Upper lobe of right lung (tissue), 1 donor: ENCODE data around the gene CHST3. TPM values are rescaled to one million over a fixed set of nuclear protein-coding genes. Genes with fewer than 3 reads are reported as not detected.

Experiments used
- ATAC-seq: fragments of 200-7000 bp; cut with Tn5 transposase; one replicate; pipeline ENCODE4 v1.9.1; 2020; ENCODE audit warnings: mild to moderate bottlenecking, moderate library complexity
- DNase-seq: peaks from one replicate; pipeline ENCODE4 v3.0.0-alpha.2; 2020
- H3K27ac ChIP-seq: fragments of 200-600 bp; one replicate; pipeline ENCODE4 v1.8.0; 2022
- H3K27me3 ChIP-seq: fragments of 200-600 bp; one replicate; pipeline ENCODE4 v1.8.0; 2022; ENCODE audit warnings: mild to moderate bottlenecking
- H3K36me3 ChIP-seq: fragments of 200-600 bp; one replicate; pipeline ENCODE4 v1.8.0; 2022
- H3K4me1 ChIP-seq: fragments of 200-600 bp; one replicate; pipeline ENCODE4 v1.8.0; 2022
- H3K4me3 ChIP-seq: fragments of 200-600 bp; one replicate; pipeline ENCODE4 v1.8.0; 2022; ENCODE audit warnings: mild to moderate bottlenecking
- H3K9me3 ChIP-seq: fragments of 200-600 bp; one replicate; pipeline ENCODE4 v1.8.0; 2022
- intact Hi-C: fragments of 100-400 bp; cut with DNase I; formaldehyde crosslinking; loops from one replicate; pipeline ENCODE4 v1.11.0; 2022
- total RNA-seq: library from RNA; stranded (reverse); fragmentation: NEBNext Ultra II Directional; extraction: Animal tissue kit (Norgen Biotek cat#: 25700); gene quantifications from one replicate; pipeline ENCODE4 v1.2.1, GENCODE V29; 2021
- TF ChIP-seq, protein P1 (sequence below): fragments of 200-600 bp; IDR thresholded peaks from one replicate; pipeline ENCODE4 v1.8.0; 2022; ENCODE audit warnings: antibody characterized with exemption
- donor health status: DM: no; HTN: yes; CAD: no; lungs with severe emphysema.

CHST3 gene
- total RNA-seq, 1 donor from 2014 or later = 15.6 TPM

DNA sequence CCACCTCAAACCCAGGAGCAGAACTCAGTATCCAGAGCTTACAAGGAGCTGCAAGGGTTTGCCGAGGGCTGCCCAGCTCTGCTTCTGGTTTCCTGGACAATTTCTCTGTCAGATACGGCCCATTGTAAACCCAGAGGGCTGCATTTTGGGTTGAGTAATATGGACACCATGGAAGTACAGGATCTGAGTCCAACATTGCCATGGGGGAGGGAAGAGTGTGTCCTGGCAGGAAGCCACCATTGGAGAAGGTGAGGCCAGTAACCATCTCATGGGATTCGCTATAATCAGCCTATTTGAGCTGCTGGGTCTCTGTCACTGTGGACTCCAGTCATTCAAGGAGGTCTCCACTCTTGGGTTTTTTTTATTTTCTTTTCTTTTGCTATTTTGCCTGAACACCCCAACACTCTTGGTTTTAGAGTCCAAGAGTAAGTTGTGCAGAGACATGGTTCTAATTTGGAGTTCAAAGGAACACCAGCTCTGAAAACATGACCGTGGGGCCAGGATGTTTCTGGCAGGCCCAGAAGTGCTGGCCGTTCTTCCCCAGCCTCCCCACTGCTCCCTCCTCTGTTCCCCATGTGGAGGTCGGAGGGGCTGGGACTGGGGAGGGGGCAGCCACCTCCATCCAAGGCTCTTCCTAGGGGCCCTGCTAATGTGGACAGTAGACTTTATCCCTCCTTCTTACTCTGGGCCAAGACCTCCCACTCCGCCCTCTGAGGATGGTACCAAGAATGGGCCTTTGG is 46.2 kb downstream of the CHST3 start:
- TF ChIP-seq, protein P1, sequence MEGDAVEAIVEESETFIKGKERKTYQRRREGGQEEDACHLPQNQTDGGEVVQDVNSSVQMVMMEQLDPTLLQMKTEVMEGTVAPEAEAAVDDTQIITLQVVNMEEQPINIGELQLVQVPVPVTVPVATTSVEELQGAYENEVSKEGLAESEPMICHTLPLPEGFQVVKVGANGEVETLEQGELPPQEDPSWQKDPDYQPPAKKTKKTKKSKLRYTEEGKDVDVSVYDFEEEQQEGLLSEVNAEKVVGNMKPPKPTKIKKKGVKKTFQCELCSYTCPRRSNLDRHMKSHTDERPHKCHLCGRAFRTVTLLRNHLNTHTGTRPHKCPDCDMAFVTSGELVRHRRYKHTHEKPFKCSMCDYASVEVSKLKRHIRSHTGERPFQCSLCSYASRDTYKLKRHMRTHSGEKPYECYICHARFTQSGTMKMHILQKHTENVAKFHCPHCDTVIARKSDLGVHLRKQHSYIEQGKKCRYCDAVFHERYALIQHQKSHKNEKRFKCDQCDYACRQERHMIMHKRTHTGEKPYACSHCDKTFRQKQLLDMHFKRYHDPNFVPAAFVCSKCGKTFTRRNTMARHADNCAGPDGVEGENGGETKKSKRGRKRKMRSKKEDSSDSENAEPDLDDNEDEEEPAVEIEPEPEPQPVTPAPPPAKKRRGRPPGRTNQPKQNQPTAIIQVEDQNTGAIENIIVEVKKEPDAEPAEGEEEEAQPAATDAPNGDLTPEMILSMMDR = no peak
- intact Hi-C loops = no loop called here
- no peak for ATAC-seq
- Histone ChIP-seq H3K27me3 (no peaks in the 10 kb centered on the region), H3K36me3 (no peaks in the 10 kb centered on the region), H3K27ac (peak overlapping the region; percentile 88), H3K9me3 (no peaks in the 10 kb centered on the region), H3K4me3 (no peak overlapping the region), H3K4me1 (peaks cover 22% of the 10 kb centered on the region)
- no peak for DNase-seq

DNA sequence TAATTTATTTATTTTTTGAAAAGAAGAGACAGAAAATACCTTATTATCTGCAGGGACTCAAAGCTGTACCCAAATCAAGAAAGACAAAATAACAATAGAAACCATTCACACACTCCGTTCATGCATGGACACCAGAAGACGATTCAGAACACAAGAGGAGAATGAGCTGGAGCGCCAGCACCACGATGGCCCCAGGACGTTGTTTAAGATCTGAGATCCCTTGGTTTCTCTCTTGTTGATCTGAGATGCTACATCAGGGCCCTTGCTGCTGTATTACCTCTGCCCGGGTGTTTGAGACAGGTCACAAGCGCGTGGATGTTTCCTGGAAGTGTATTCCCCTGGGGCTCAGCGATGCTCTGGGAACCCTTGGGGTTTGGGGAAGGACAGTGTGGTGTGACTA is 46.8 kb downstream of the CHST3 start:
- no peaks in the 10 kb centered on the region for H3K36me3 ChIP-seq
- TF ChIP-seq, protein P1 = no peak
- intact Hi-C loops = no loop called here

DNA sequence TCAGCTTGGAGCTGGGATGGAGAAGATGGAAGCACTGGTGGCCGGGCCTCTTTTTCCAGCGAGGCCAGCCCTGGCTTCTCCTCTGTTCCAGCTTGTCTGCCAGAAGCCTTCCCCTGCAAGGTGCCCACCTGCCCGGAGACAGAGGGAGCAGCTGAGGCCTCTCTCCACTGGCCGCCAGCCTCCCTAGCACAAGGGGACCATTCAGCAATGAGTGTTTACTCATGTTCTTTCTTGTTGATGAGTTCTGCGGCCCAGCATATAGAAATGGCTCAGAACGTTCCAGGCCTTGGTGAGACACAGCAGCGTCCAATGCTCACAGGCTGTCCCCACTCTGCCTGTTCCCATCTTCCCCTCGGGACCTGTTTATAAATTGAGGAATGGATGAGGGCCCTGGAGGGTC is 47.3 kb downstream of the CHST3 start:
- Histone ChIP-seq H3K4me3 (no peak overlapping the region), H3K9me3 (no peaks in the 10 kb centered on the region), H3K27ac (no peak overlapping the region), H3K36me3 (no peaks in the 10 kb centered on the region), H3K27me3 (no peaks in the 10 kb centered on the region), H3K4me1 (peaks cover 24% of the 10 kb centered on the region)
- ATAC-seq = no peak
- intact Hi-C loops = no loop called here
- no peak for DNase-seq
- TF ChIP-seq, protein P1 = no peak

More for the DNA sequence above, 46.8 kb downstream of the CHST3 start:
- Histone ChIP-seq H3K4me3 (no peak overlapping the region), H3K9me3 (no peaks in the 10 kb centered on the region), H3K27ac (no peak overlapping the region), H3K4me1 (peaks cover 22% of the 10 kb centered on the region), H3K27me3 (no peaks in the 10 kb centered on the region)
- DNase-seq (no peak), ATAC-seq (no peak)

DNA sequence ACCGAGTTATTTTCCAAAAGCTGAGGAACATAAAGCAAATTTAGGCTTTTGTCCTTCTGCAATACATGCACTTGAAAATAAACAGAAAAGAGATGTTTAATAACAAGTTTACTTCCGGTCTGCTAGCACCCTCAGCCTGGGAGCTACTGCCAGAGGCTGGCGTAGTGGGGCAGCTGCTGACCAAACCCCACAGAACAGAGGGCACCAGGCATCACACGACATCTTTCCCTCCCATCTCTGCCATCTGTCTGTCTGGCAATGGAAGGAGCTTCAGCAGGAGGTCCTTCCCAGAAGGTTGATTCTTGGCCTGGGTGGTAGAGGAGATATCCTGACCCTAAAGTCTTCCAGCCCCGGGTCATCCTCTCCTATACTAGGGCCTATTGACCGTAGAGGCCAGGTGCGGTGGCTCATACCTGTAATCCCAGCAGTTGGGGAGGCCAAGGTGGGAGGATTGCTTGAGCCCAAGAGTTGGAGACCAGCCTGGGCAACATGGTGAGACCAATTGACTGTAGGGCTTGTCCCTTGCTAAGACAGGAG is 47.8 kb downstream of the CHST3 start:
- ATAC-seq (no peak), DNase-seq (no peak)
- no peaks in the 10 kb centered on the region for H3K27me3 ChIP-seq
- H3K9me3 ChIP-seq = no peaks in the 10 kb centered on the region
- TF ChIP-seq, protein P1 = no peak
- H3K27ac ChIP-seq = no peak overlapping the region
- no peak overlapping the region for H3K4me3 ChIP-seq
- no peaks in the 10 kb centered on the region for H3K36me3 ChIP-seq
- H3K4me1 ChIP-seq = peaks cover 29% of the 10 kb centered on the region
- intact Hi-C loops = no loop called here

DNA sequence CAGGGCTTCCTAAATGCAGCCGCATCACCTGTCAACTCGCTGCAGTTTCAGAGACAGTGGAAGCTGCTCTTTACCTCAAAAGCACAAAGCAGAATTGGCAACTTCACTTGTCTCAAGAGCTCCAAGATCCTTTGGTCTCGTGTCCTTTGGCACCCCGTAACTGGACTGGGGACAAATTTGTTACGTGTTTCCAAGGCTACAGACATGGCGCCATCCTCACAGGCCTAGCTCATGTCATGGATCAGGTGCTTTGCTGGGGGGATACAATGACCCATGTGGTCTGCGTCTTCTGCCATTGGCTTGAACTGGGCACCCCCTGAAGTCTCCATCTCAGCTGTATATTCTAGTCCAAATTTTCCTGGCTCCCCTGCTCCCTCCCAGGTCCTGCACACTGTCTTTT is 48.6 kb downstream of the CHST3 start:
- H3K4me3 ChIP-seq = no peak overlapping the region
- TF ChIP-seq, protein P1 = no peak
- peaks cover 33% of the 10 kb centered on the region for H3K4me1 ChIP-seq
- intact Hi-C loops = no loop called here
- H3K9me3 ChIP-seq = no peaks in the 10 kb centered on the region
- H3K36me3 ChIP-seq = no peaks in the 10 kb centered on the region
- no peak overlapping the region for H3K27ac ChIP-seq
- ATAC-seq (no peak), DNase-seq (no peak)
- H3K27me3 ChIP-seq = no peaks in the 10 kb centered on the region
